HEK293 (cell line): ENCODE results near the gene TIMM17B.

ENCODE experiments used
- CTCF ChIA-PET: fragments of 350-600 bp; formaldehyde crosslinking; extraction: SDS; loops from one replicate; lab custom pipeline; 2021; ENCODE audit warnings: antibody characterized with exemption; lab: Yijun Ruan, JAX
- POLR2A ChIA-PET: fragments of 300-600 bp; formaldehyde crosslinking; extraction: SDS; loops from one replicate; lab custom pipeline; 2020; ENCODE audit warnings: antibody characterized with exemption, inconsistent platforms; lab: Yijun Ruan, JAX
- H3K27ac ChIP-seq: fragments of 200-500 bp; sonication (Bioruptor generic); 2 replicates; pipeline ENCODE4 v1.5.1; 2014; ENCODE audit warnings: low read depth, low read length, control low read depth, inconsistent platforms; ENCODE audit errors: extremely low read depth
- H3K36me3 ChIP-seq, 2 experiments: fragments of 200-500 bp in 1 of 2; sonication (Bioruptor generic) in 1 of 2; 1 replicate in 1 of 2; 2 replicates in 1 of 2; pipeline ENCODE4 v1.5.1; 2014 to 2017; ENCODE audit warnings: inconsistent platforms in 2 of 2, low read length in 2 of 2; ENCODE audit not compliant: control insufficient read depth in 2 of 2, insufficient read depth in 1 of 2
- H3K4me1 ChIP-seq: fragments of 200-500 bp; sonication (Bioruptor generic); 2 replicates; pipeline ENCODE4 v1.5.1; 2014; ENCODE audit warnings: mild to moderate bottlenecking, low read length, inconsistent platforms; ENCODE audit not compliant: control insufficient read depth, insufficient read depth
- H3K4me3 ChIP-seq: 2 replicates; pipeline ENCODE4 v1.5.1; 2011; ENCODE audit warnings: low read depth, mild to moderate bottlenecking, control low read depth, low read length, moderate library complexity
- H3K9me3 ChIP-seq: fragments of 200-500 bp; sonication (Bioruptor generic); 2 replicates; pipeline ENCODE4 v1.5.1; 2014; ENCODE audit warnings: low read depth, low read length, inconsistent platforms; ENCODE audit not compliant: control insufficient read depth, insufficient read depth
- IKZF3 ChIP-seq: fragments of 450-650 bp; IDR thresholded peaks from 2 replicates; pipeline ENCODE4 v1.5.0; 2018; ENCODE audit warnings: missing biosample characterization, mild to moderate bottlenecking, missing genetic modification characterization, moderate library complexity
- MYNN ChIP-seq: fragments of 450-650 bp; formaldehyde crosslinking; IDR thresholded peaks from 2 replicates; pipeline ENCODE4 v1.5.1; 2016; ENCODE audit warnings: missing biosample characterization, missing genetic modification characterization, borderline replicate concordance
- SCRT1 ChIP-seq: fragments of 450-650 bp; formaldehyde crosslinking; IDR thresholded peaks from 2 replicates; pipeline ENCODE4 v1.5.1; 2016; ENCODE audit warnings: missing biosample characterization, missing genetic modification characterization, borderline replicate concordance
- SP2 ChIP-seq: fragments of 450-650 bp; formaldehyde crosslinking; IDR thresholded peaks from 2 replicates; pipeline ENCODE4 v1.5.1; 2016; ENCODE audit warnings: missing biosample characterization, missing genetic modification characterization
- ZBTB7A ChIP-seq: fragments of 450-650 bp; formaldehyde crosslinking; IDR thresholded peaks from 2 replicates; pipeline ENCODE4 v1.5.1; 2016; ENCODE audit warnings: low read depth, missing biosample characterization, missing genetic modification characterization
- ZBTB8A ChIP-seq: fragments of 450-650 bp; formaldehyde crosslinking; IDR thresholded peaks from 2 replicates; pipeline ENCODE4 v1.5.1; 2016; ENCODE audit warnings: missing biosample characterization, missing genetic modification characterization
- ZEB2 ChIP-seq: fragments of 450-650 bp; formaldehyde crosslinking; IDR thresholded peaks from 2 replicates; pipeline ENCODE4 v1.5.1; 2016; ENCODE audit warnings: missing biosample characterization, missing genetic modification characterization
- ZNF202 ChIP-seq: fragments of 450-650 bp; formaldehyde crosslinking; IDR thresholded peaks from 2 replicates; pipeline ENCODE4 v1.5.1; 2016; ENCODE audit warnings: missing biosample characterization, missing genetic modification characterization, borderline replicate concordance
- ZNF223 ChIP-seq: fragments of 450-650 bp; formaldehyde crosslinking; IDR thresholded peaks from 2 replicates; pipeline ENCODE4 v1.5.1; 2016; ENCODE audit warnings: missing biosample characterization, missing genetic modification characterization
- ZNF394 ChIP-seq: fragments of 450-650 bp; formaldehyde crosslinking; IDR thresholded peaks from 2 replicates; pipeline ENCODE4 v1.5.1; 2016; ENCODE audit warnings: missing biosample characterization, missing genetic modification characterization, mild to moderate bottlenecking, moderate library complexity, borderline replicate concordance
- ZNF473 ChIP-seq: fragments of 450-650 bp; formaldehyde crosslinking; IDR thresholded peaks from 2 replicates; pipeline ENCODE4 v1.5.1; 2017; ENCODE audit warnings: missing biosample characterization, missing genetic modification characterization
- ZNF501 ChIP-seq: fragments of 450-650 bp; formaldehyde crosslinking; IDR thresholded peaks from 2 replicates; pipeline ENCODE4 v1.5.1; 2016; ENCODE audit warnings: missing biosample characterization, missing genetic modification characterization
- ZNF548 ChIP-seq: fragments of 450-650 bp; formaldehyde crosslinking; IDR thresholded peaks from 2 replicates; pipeline ENCODE4 v1.5.1; 2016; ENCODE audit warnings: missing biosample characterization, missing genetic modification characterization
- ZNF560 ChIP-seq: fragments of 450-650 bp; formaldehyde crosslinking; IDR thresholded peaks from 2 replicates; pipeline ENCODE4 v1.5.1; 2017; ENCODE audit warnings: missing biosample characterization, missing genetic modification characterization, borderline replicate concordance
- ZNF664 ChIP-seq: fragments of 450-650 bp; formaldehyde crosslinking; IDR thresholded peaks from 2 replicates; pipeline ENCODE4 v1.5.1; 2016; ENCODE audit warnings: missing biosample characterization, missing genetic modification characterization
- ZNF707 ChIP-seq: fragments of 450-650 bp; formaldehyde crosslinking; IDR thresholded peaks from 2 replicates; pipeline ENCODE4 v1.5.1; 2016; ENCODE audit warnings: missing biosample characterization, missing genetic modification characterization
- ZNF76 ChIP-seq: fragments of 450-650 bp; formaldehyde crosslinking; IDR thresholded peaks from 2 replicates; pipeline ENCODE4; 2016; ENCODE audit warnings: low read depth, missing biosample characterization, missing genetic modification characterization, borderline replicate concordance
- ZNF843 ChIP-seq: fragments of 450-650 bp; formaldehyde crosslinking; IDR thresholded peaks from 2 replicates; pipeline ENCODE4 v1.5.1; 2016; ENCODE audit warnings: missing biosample characterization, missing genetic modification characterization
- TF ChIP-seq, protein P1 (sequence below): fragments of 450-650 bp; formaldehyde crosslinking; IDR thresholded peaks from 2 replicates; pipeline ENCODE4 v1.5.1; 2016; ENCODE audit warnings: missing biosample characterization, missing genetic modification characterization, low read depth
- TF ChIP-seq, protein P2 (sequence below): fragments of 450-650 bp; formaldehyde crosslinking; IDR thresholded peaks from 2 replicates; pipeline ENCODE4 v1.5.1; 2016; ENCODE audit warnings: missing biosample characterization, missing genetic modification characterization

The TIMM17B gene

DNA sequence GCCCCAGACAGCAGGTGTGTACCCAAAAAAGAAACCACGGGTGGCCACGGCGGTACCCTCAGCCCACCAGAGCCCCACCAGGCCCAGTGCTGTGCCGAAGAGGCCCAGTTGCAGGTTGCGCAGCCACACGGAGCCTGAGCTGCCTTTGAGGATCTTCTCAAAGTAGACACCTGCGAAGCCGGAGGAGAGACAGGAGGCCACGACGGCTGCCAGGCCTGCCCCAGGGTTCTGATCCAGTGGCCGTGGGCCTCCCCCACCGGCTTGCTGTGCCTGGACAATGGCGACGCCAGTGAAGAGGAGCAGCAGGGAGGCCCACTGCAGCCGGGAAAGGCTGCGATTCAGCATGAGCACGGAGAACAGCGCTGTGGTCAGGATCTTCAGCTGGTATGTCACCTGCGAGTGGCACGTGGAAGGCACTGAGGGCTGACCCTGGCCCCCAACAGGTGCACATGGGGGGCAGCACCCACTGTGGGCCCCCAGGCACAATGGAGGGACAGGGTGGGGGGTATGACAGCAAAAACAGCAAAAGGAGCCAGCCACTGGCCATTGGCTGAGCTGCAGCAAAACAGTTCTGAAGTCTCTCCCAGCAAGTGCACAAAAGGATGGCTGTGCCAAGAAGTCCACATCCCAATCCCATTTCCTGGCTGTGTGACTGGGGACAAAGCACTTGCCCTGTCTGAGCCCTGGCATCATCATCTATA, 7.7 kb upstream of the TIMM17B start:
- H3K36me3 ChIP-seq: peaks cover 8 to 77% of the 10 kb centered on the region in 2 experiments; a peak in 2 of 3 replicates
- no peak overlapping the region for H3K4me3 ChIP-seq
- POLR2A ChIA-PET: interaction anchor here (2.5 kb wide), 1 partner anchor 8 kb away, joined by 10 read pairs; the partner anchor contains the start of genes PQBP1 and TIMM17B
- CTCF ChIA-PET: no interaction called here
- H3K27ac ChIP-seq: no peak overlapping the region
- no peaks in the 10 kb centered on the region for H3K9me3 ChIP-seq
- TF ChIP-seq ZNF76 (no peak), ZBTB8A (tag by site-specific recombination) (no peak), ZNF664 (no peak), ZNF501 (tag by site-specific recombination) (no peak), ZNF473 (tag by site-specific recombination) (no peak), ZNF223 (tag by site-specific recombination) (no peak), ZNF843 (tag by site-specific recombination) (no peak), ZEB2 (tag by site-specific recombination) (no peak)
- TF ChIP-seq, protein P1, sequence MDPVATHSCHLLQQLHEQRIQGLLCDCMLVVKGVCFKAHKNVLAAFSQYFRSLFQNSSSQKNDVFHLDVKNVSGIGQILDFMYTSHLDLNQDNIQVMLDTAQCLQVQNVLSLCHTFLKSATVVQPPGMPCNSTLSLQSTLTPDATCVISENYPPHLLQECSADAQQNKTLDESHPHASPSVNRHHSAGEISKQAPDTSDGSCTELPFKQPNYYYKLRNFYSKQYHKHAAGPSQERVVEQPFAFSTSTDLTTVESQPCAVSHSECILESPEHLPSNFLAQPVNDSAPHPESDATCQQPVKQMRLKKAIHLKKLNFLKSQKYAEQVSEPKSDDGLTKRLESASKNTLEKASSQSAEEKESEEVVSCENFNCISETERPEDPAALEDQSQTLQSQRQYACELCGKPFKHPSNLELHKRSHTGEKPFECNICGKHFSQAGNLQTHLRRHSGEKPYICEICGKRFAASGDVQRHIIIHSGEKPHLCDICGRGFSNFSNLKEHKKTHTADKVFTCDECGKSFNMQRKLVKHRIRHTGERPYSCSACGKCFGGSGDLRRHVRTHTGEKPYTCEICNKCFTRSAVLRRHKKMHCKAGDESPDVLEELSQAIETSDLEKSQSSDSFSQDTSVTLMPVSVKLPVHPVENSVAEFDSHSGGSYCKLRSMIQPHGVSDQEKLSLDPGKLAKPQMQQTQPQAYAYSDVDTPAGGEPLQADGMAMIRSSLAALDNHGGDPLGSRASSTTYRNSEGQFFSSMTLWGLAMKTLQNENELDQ (tag by site-specific recombination): no peak
- no peaks in the 10 kb centered on the region for H3K4me1 ChIP-seq

DNA sequence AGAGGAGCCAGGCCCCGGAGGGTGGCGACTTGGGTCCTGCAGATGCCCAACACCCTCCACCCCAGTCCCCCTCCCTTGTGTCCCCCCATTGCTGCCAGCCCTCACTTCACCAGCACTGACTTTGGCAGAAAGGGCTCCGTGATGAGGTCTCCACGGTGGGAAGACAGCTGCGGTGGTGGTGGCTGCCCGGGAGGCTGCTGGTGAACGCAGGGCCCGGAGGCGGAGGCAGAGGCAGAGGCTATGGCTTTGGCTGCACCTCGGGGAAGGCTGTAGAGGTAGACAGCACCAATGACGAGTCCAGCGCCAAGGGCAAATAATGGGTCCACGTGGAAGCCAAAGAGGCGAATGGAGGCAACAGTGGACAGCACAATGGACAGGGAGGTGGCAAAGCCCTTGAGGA, 7.1 kb upstream of the TIMM17B start:
- Histone ChIP-seq H3K36me3 (peaks cover 12 to 77% of the 10 kb centered on the region in 2 experiments; a peak in 2 of 3 replicates), H3K27ac (no peak overlapping the region), H3K4me1 (no peaks in the 10 kb centered on the region), H3K9me3 (no peaks in the 10 kb centered on the region), H3K4me3 (no peak overlapping the region)
- POLR2A ChIA-PET: interaction anchor here (2.8 kb wide), 1 partner anchor 13 kb away, joined by 10 read pairs; no protein-coding TSS in a partner anchor
- TF ChIP-seq ZNF560 (tag by site-specific recombination) (no peak), IKZF3 (tag by site-specific recombination) (no peak), SCRT1 (no peak), ZNF202 (tag by site-specific recombination) (no peak), SP2 (no peak), ZNF707 (tag by site-specific recombination) (no peak), MYNN (tag by site-specific recombination) (no peak), ZNF548 (tag by site-specific recombination) (no peak), ZBTB7A (tag by site-specific recombination) (no peak), ZNF394 (tag by site-specific recombination) (no peak)
- TF ChIP-seq, protein P2, sequence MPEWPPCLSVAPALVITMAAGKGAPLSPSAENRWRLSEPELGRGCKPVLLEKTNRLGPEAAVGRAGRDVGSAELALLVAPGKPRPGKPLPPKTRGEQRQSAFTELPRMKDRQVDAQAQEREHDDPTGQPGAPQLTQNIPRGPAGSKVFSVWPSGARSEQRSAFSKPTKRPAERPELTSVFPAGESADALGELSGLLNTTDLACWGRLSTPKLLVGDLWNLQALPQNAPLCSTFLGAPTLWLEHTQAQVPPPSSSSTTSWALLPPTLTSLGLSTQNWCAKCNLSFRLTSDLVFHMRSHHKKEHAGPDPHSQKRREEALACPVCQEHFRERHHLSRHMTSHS (tag by site-specific recombination): no peak
- CTCF ChIA-PET: interaction anchor here (0.7 kb wide), 1 partner anchor 284 kb away, joined by 8 read pairs; no protein-coding TSS in a partner anchor
